ENCODE data around the gene PCBP4.

DNA sequence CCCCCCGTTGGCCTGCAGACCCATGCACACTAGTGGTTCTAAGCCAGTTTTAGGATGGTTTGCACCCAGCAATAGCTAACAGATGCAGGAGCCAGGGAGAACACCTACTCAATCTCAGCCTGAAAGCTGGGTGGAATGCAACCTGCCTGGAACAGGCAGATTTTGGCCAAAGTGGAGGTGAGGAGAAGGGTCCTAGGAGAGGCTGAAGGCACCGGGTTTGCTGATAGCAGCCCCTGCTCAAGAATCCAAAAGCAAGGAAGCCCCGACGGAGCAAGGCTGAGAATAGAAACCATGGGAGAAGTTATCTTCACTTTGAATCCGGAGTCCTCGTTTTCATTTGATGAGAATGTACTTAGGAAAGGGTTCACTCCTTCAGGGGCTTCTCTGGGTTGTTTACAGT, 35.5 kb downstream of the PCBP4 start:
- TF ChIP-seq ZNF274 (IDR thresholded peaks at IDR 0.05; ENCODE audit: low read depth, low read length): no peak
- TF ChIP-seq YY1 (IDR thresholded peaks at IDR 0.05; ENCODE audit: insufficient read depth, insufficient read length): no peak
